Fibroblast of pulmonary artery (primary cell): Measurements from ENCODE around the gene SLC2A6.

Experiments
- DNase-seq: peaks from one replicate; pipeline ENCODE4 v3.0.0-alpha.2; 2010; ENCODE audit warnings: low read depth
- H3K4me3 ChIP-seq: replicated peaks from 2 replicates; pipeline ENCODE4 v1.5.1; 2011; ENCODE audit warnings: low read depth, mild to moderate bottlenecking, control low read depth, low read length, moderate library complexity
- CTCF ChIP-seq: IDR thresholded peaks from 2 replicates; pipeline ENCODE4 v1.5.1; 2011; ENCODE audit warnings: mild to moderate bottlenecking, control low read depth, low read length, inconsistent platforms; ENCODE audit errors: missing control alignments

Gene SLC2A6

DNA sequence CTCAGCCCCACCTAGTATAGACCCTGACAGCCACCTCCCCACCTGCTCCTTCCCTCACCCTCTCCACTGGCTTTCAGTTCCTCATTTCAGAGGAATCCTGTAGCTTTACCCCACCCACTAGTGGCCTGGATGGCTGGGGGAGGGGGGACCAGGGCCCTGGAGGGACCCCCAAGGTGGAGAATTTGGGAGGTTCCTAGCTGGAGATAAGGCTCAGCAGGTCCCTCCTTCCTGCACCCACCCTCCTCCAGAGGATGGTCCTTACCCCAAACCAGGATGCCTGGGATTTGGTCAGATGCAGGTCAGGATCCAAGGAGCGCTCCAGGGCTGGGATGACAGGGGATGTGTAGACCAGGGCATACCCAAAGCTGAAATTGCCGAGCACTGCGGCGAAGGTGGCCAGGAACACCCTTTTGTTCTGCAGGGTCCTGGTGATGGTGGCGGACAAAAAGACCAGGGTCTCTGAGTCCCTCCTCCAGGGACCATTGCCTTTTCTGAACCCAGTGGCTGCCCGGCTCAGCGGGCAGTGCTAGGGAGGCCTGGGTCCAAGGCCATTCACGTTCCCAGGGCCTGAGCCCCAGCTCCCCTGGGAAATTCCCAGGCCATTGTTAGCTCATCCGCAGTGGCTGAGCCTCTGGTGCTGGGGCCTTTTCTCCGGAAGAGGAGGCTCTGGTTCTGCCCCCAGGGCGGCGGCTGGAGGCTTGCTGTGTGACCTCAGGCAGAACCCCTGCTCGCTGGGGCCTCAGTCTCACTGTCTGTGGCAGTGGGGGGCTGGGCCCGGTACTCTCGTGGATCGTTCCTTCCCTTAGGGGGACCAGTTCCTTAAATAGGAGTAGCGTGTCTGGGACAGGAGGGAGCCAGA lies 678 bp downstream of the SLC2A6 start:
- DNase-seq, result peak; percentile 51
- TF ChIP-seq CTCF, result no peak
- peak overlapping the region; percentile 72 for H3K4me3 ChIP-seq

DNA sequence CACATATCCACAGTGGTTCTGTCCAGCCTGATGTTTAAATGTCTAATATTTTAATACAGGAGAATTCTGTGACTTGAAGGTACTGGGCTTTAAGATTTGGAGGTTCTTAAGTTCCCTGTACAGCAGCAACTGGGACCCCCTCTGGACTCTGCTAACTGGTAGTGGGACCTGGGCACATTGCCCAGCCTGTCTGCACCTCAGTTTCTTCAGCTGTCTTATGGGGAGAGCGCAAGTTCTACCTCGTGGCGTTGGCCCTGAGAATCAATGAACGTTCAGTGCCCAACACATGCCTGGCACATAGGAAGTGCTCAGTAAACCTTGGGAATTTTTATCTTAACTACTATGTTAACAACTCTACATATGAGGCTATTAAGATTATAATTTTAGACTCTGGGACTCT lies 1.4 kb downstream of the SLC2A6 start:
- DNase-seq, result no peak
- TF ChIP-seq CTCF, result no peak
- peak overlapping the region; percentile 72 for H3K4me3 ChIP-seq

DNA sequence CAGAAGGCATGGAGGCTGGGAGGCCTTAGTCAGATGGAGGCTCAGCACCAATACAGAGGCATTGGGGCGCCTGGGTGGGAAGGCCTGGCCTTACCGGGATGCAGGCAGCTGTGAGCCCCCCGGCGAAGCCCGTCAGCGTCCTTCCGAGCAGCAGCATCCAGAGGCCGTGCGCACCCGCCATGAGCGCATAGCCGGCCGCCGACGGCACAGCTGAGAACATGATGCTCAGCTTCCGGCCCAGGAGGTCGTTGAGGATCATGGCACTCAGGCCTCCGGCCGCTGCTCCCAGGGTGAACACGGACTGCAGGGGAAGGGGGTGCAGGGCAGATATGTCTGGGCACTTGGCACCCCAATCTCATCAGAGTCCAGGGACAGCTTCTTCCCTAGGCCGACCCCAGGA lies 2.0 kb downstream of the SLC2A6 start:
- no peak overlapping the region for H3K4me3 ChIP-seq
- DNase-seq, result no peak
- TF ChIP-seq CTCF, result no peak

DNA sequence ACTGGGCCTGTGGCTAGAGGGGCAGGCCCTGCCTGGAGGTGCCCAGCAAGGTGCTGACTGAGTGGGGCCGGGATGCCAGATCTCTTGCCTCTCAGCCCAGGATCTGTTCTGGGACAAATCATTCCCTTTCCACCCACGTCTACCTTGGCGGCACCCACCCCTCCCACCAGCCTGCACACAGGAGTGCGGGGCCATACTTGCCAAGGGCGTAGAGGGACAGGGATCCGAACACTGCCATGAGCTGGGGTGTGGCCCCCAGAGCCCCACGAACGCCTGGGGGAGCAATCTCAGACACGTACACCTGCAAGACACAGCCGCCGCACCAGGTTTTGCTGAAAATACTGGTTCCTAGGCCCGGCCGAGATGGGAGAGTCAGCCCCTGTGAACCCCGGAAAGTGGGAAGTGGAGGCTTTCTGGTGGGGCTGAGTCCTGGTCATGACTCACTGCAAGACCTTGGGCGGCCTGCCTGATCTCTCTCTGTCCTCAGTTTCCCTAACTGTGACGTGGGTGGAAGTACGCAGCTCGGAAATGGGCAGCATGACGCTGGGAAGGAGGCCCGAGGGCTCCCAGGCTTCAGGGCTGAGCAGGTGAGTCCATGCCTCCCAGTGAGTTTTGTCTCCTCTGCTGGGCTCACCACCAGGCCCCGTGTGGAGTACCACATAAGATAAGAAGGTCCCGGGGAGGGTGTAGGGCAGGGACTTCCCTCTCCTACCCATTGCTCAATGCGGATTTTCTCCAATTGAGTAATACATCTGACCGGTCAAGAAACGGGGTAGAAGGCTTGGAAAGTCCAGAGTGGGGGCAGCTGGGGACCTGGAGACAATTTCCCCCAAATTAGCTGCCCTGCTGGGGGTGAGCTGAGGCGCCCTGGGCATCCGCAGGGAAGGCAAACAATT lies 2.6 kb downstream of the SLC2A6 start:
- peak; percentile 68 for DNase-seq
- no peak for TF ChIP-seq CTCF
- H3K4me3 ChIP-seq, result no peak overlapping the region

DNA sequence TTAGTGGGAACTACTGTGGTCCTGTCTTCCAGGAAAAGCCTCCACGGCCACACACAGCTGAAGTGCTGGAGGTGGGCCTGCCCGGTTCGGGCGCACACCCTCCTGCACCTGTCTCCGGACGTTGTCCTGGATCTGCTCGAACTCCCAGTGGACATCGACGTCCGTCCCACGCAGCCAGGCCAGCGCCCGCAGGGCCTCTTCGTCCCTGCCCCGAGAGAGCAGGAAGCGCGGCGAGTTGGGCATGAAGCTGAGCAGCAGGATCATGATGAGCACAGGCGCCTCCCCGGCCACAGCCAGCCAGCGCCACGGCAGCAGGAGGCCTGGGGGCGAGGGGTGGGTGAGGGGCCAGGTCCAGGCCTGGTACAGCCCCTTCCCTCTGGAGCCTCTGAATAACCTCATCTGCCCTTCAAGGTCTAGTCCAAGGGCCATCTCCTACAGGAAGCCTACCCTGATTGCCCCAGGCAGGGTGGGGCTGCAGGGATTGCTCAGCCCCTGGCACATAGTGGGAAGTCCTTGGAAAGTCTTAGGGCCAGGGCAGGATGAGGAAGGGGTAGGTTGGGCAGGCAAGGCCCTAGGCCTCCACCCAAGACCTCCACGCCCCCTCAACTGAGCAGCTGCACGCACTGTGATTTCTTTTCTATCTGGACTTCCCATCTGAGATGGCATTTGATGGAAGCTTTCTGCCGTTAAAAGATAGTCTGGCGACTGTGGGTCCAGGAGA lies 3.4 kb downstream of the SLC2A6 start:
- no peak for DNase-seq
- no peak for TF ChIP-seq CTCF
- no peak overlapping the region for H3K4me3 ChIP-seq

GRCh38 chr9:133474853-133475252 lies 4.0 kb downstream of the SLC2A6 start:
- no peak for DNase-seq
- TF ChIP-seq CTCF, result no peak
- H3K4me3 ChIP-seq, result no peak overlapping the region
